Activated CD4-positive, alpha-beta T cell treated with anti-CD3 and anti-CD28 coated beads for 1 hour (primary cell): ENCODE measurements around the gene AUTS2.

Experiments
- DNase-seq: peaks from one replicate; pipeline ENCODE4 v3.0.0-alpha.2; 2020

AUTS2 gene

GRCh38 chr7:70836946-70837345, 1238.7 kb downstream of the AUTS2 start:
- no peak for DNase-seq

DNA sequence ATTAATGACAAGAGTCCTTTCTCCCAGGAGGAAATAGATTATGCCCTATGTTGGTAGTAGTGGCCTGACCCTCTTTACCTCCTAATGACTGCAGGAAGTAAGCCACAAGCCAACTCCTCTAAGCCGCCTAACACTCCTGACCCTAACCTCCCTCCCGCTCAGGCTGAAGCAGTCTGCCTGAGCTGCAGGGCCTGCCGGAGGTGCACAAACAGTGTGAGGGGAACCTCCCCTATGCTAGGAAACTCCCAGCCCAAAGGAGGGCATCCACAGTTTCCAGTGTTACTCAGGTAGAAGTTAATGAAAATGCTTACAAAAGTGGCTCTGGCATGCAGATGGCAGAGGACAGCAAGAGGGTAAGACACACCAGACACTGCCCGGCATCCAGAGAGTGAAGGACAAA, 1239.3 kb downstream of the AUTS2 start:
- no peak for DNase-seq

GRCh38 chr7:70838292-70838907, 1240.1 kb downstream of the AUTS2 start:
- DNase-seq, result no peak
